Gastroesophageal sphincter (tissue), 3 donors: ENCODE data around the gene PCGF5.

Experiments
- CTCF ChIP-seq, 4 experiments: fragments of 200-600 bp in 2 of 4; fragments of 450-650 bp in 2 of 4; sonication (generic) in 1 of 4; IDR thresholded peaks; one replicate each; pipeline ENCODE4 v1.5.1; 2017 to 2019; ENCODE audit warnings: antibody characterized with exemption in 4 of 4, mild to moderate bottlenecking in 2 of 4, moderate library complexity in 2 of 4
- POLR2A ChIP-seq, 2 donors: fragments of 450-650 bp; IDR thresholded peaks; one replicate each; pipeline ENCODE4 v1.6.1; 2017; ENCODE audit warnings: antibody characterized with exemption in 2 of 2, mild to moderate bottlenecking in 2 of 2, moderate library complexity in 1 of 2
- POLR2AphosphoS5 ChIP-seq: sonication (generic); formaldehyde crosslinking; IDR thresholded peaks from one replicate; pipeline ENCODE4 v1.6.1; 2017; ENCODE audit warnings: antibody characterized with exemption

- no peak for TF ChIP-seq CTCF (IDR thresholded peaks at IDR 0.05)
- no peak for TF ChIP-seq POLR2AphosphoS5
- no peak for TF ChIP-seq POLR2A (IDR thresholded peaks at IDR 0.05)
Measured at GRCh38 chr10:91229683-91230082, 9.2 kb downstream of the PCGF5 start.
